ENCODE measurements around the gene PDE2A.

- TF ChIP-seq ZNF274 (IDR thresholded peaks at IDR 0.05; ENCODE audit: low read depth, low read length) (no peak), YY1 (IDR thresholded peaks at IDR 0.05; ENCODE audit: insufficient read depth, insufficient read length) (no peak)
These were observed 25.7 kb downstream of the PDE2A start for GRCh38 chr11:72648384-72649136.

Data from NT2/D1 (cell line).